Stimulated activated memory B cell treated with anti-CD40 and anti-IgM and Interleukin-4, amounts not matched to agents 10 μg/mL and 1 μg/mL and 100 μg/mL, for 72 hours (primary cell): ENCODE data around the gene ADGRL3.
"Not testable (repeated sequence)": the region's sequence is repeated elsewhere in the genome, so short reads cannot be mapped to it uniquely, and the experiment has no call there.

Source experiments
- ATAC-seq: fragments of 150-1000 bp; cut with Tn5 transposase; 2 replicates; pipeline ENCODE4 v1.10.0; 2021
- H3K27ac Mint-ChIP-seq: one replicate; pipeline ENCODE4 v1.8.0; 2022; ENCODE audit warnings: mild to moderate bottlenecking, mixed read lengths
- H3K27me3 Mint-ChIP-seq: one replicate; pipeline ENCODE4 v1.8.0; 2022; ENCODE audit warnings: mixed read lengths
- H3K36me3 Mint-ChIP-seq: one replicate; pipeline ENCODE4 v1.8.0; 2022; ENCODE audit warnings: mixed read lengths
- H3K4me1 Mint-ChIP-seq: one replicate; pipeline ENCODE4 v1.8.0; 2022; ENCODE audit warnings: mixed read lengths
- H3K4me3 Mint-ChIP-seq: one replicate; pipeline ENCODE4 v1.8.0; 2022; ENCODE audit warnings: mild to moderate bottlenecking, moderate library complexity, mixed read lengths
- H3K9me3 Mint-ChIP-seq: one replicate; pipeline ENCODE4 v1.8.0; 2022; ENCODE audit warnings: mixed read lengths

ADGRL3 gene

GRCh38 chr4:61335241-61335763 lies 135.2 kb downstream of the ADGRL3 start:
- no peaks in the 10 kb centered on the region for H3K36me3 Mint-ChIP-seq
- H3K4me3 Mint-ChIP-seq: no peak overlapping the region
- ATAC-seq: no peak
- H3K27me3 Mint-ChIP-seq: no peaks in the 10 kb centered on the region
- peaks cover 3% of the 10 kb centered on the region for H3K9me3 Mint-ChIP-seq
- no peak overlapping the region for H3K27ac Mint-ChIP-seq
- no peaks in the 10 kb centered on the region for H3K4me1 Mint-ChIP-seq

- Mint-ChIP-seq H3K4me1 (no peaks in the 10 kb centered on the region), H3K9me3 (no peaks in the 10 kb centered on the region), H3K27ac (no peak overlapping the region), H3K36me3 (no peaks in the 10 kb centered on the region), H3K4me3 (no peak overlapping the region), H3K27me3 (no peaks in the 10 kb centered on the region)
- no peak for ATAC-seq
Observed at GRCh38 chr4:61336488-61336887, 136.4 kb downstream of the ADGRL3 start.

- H3K27me3 Mint-ChIP-seq: no peaks in the 10 kb centered on the region
- H3K9me3 Mint-ChIP-seq: no peaks in the 10 kb centered on the region
Observed at GRCh38 chr4:61336916-61337315, 136.8 kb downstream of the ADGRL3 start.

GRCh38 chr4:61342061-61342460 lies 141.9 kb downstream of the ADGRL3 start:
- ATAC-seq: no peak
- Mint-ChIP-seq H3K27ac (no peak overlapping the region), H3K4me1 (no peaks in the 10 kb centered on the region), H3K9me3 (no peaks in the 10 kb centered on the region), H3K36me3 (no peaks in the 10 kb centered on the region), H3K27me3 (no peaks in the 10 kb centered on the region), H3K4me3 (no peak overlapping the region)

More at GRCh38 chr4:61336916-61337315, 136.8 kb downstream of the ADGRL3 start:
- H3K36me3 Mint-ChIP-seq: no peaks in the 10 kb centered on the region
- no peak overlapping the region for H3K4me3 Mint-ChIP-seq
- no peak for ATAC-seq
- no peaks in the 10 kb centered on the region for H3K4me1 Mint-ChIP-seq
- H3K27ac Mint-ChIP-seq: no peak overlapping the region

GRCh38 chr4:61350932-61351331 lies 150.8 kb downstream of the ADGRL3 start:
- Mint-ChIP-seq H3K4me3 (no peak overlapping the region), H3K27ac (no peak overlapping the region), H3K9me3 (no peaks in the 10 kb centered on the region), H3K36me3 (no peaks in the 10 kb centered on the region), H3K4me1 (no peaks in the 10 kb centered on the region), H3K27me3 (no peaks in the 10 kb centered on the region)
- ATAC-seq: no peak

- no peak overlapping the region for H3K27ac Mint-ChIP-seq
- ATAC-seq: no peak
- no peaks in the 10 kb centered on the region for H3K27me3 Mint-ChIP-seq
- H3K9me3 Mint-ChIP-seq: peaks cover 5% of the 10 kb centered on the region
- H3K36me3 Mint-ChIP-seq: no peaks in the 10 kb centered on the region
- no peak overlapping the region for H3K4me3 Mint-ChIP-seq
- no peaks in the 10 kb centered on the region for H3K4me1 Mint-ChIP-seq
Observed at GRCh38 chr4:61356696-61357095, 156.6 kb downstream of the ADGRL3 start.

- ATAC-seq: no peak
- Mint-ChIP-seq H3K27ac (no peak overlapping the region), H3K4me3 (no peak overlapping the region), H3K27me3 (no peaks in the 10 kb centered on the region), H3K4me1 (no peaks in the 10 kb centered on the region), H3K36me3 (no peaks in the 10 kb centered on the region), H3K9me3 (peaks cover 5% of the 10 kb centered on the region)
Observed at GRCh38 chr4:61359301-61359700, 159.2 kb downstream of the ADGRL3 start.

GRCh38 chr4:61372817-61373216 lies 172.7 kb downstream of the ADGRL3 start:
- not testable (repeated sequence) for H3K4me3 Mint-ChIP-seq, H3K27me3 Mint-ChIP-seq, ATAC-seq, H3K27ac Mint-ChIP-seq, H3K36me3 Mint-ChIP-seq, H3K9me3 Mint-ChIP-seq, H3K4me1 Mint-ChIP-seq

GRCh38 chr4:61373901-61374440 lies 173.8 kb downstream of the ADGRL3 start:
- H3K36me3 Mint-ChIP-seq: no peaks in the 10 kb centered on the region
- no peak overlapping the region for H3K27ac Mint-ChIP-seq
- no peaks in the 10 kb centered on the region for H3K27me3 Mint-ChIP-seq
- ATAC-seq: no peak
- H3K4me3 Mint-ChIP-seq: no peak overlapping the region
- H3K4me1 Mint-ChIP-seq: no peaks in the 10 kb centered on the region
- H3K9me3 Mint-ChIP-seq: peaks cover 4% of the 10 kb centered on the region

- Mint-ChIP-seq H3K9me3 (peaks cover 5% of the 10 kb centered on the region), H3K4me1 (no peaks in the 10 kb centered on the region), H3K27me3 (no peaks in the 10 kb centered on the region), H3K4me3 (no peak overlapping the region), H3K36me3 (no peaks in the 10 kb centered on the region), H3K27ac (no peak overlapping the region)
- ATAC-seq: no peak
Observed at GRCh38 chr4:61374447-61374891, 174.3 kb downstream of the ADGRL3 start.

- no peak overlapping the region for H3K27ac Mint-ChIP-seq
- H3K4me3 Mint-ChIP-seq: no peak overlapping the region
- no peaks in the 10 kb centered on the region for H3K27me3 Mint-ChIP-seq
- H3K4me1 Mint-ChIP-seq: no peaks in the 10 kb centered on the region
- peaks cover 5% of the 10 kb centered on the region for H3K9me3 Mint-ChIP-seq
- H3K36me3 Mint-ChIP-seq: no peaks in the 10 kb centered on the region
- no peak for ATAC-seq
Observed at GRCh38 chr4:61375301-61375700, 175.2 kb downstream of the ADGRL3 start.

- Mint-ChIP-seq H3K9me3 (peaks cover 10% of the 10 kb centered on the region), H3K27me3 (no peaks in the 10 kb centered on the region), H3K27ac (no peak overlapping the region), H3K4me1 (no peaks in the 10 kb centered on the region), H3K36me3 (no peaks in the 10 kb centered on the region), H3K4me3 (no peak overlapping the region)
- ATAC-seq: no peak
Observed at GRCh38 chr4:61376301-61376700, 176.2 kb downstream of the ADGRL3 start.

GRCh38 chr4:61379406-61379805 lies 179.3 kb downstream of the ADGRL3 start:
- H3K36me3 Mint-ChIP-seq: no peaks in the 10 kb centered on the region
- no peaks in the 10 kb centered on the region for H3K4me1 Mint-ChIP-seq
- H3K9me3 Mint-ChIP-seq: peaks cover 11% of the 10 kb centered on the region
- H3K27me3 Mint-ChIP-seq: no peaks in the 10 kb centered on the region
- no peak overlapping the region for H3K27ac Mint-ChIP-seq
- H3K4me3 Mint-ChIP-seq: no peak overlapping the region
- no peak for ATAC-seq

GRCh38 chr4:61380865-61381264 lies 180.7 kb downstream of the ADGRL3 start:
- no peak for ATAC-seq
- Mint-ChIP-seq H3K4me1 (no peaks in the 10 kb centered on the region), H3K27ac (no peak overlapping the region), H3K9me3 (peaks cover 11% of the 10 kb centered on the region), H3K27me3 (no peaks in the 10 kb centered on the region), H3K36me3 (no peaks in the 10 kb centered on the region), H3K4me3 (no peak overlapping the region)

- H3K4me3 Mint-ChIP-seq: no peak overlapping the region
- ATAC-seq: no peak
- H3K27me3 Mint-ChIP-seq: no peaks in the 10 kb centered on the region
- H3K9me3 Mint-ChIP-seq: peaks cover 12% of the 10 kb centered on the region
- H3K27ac Mint-ChIP-seq: no peak overlapping the region
- no peaks in the 10 kb centered on the region for H3K36me3 Mint-ChIP-seq
- no peaks in the 10 kb centered on the region for H3K4me1 Mint-ChIP-seq
Observed at GRCh38 chr4:61385256-61385655, 185.1 kb downstream of the ADGRL3 start.

GRCh38 chr4:61387372-61387771 lies 187.2 kb downstream of the ADGRL3 start:
- not testable (repeated sequence) for H3K36me3 Mint-ChIP-seq, H3K4me1 Mint-ChIP-seq, H3K9me3 Mint-ChIP-seq, H3K4me3 Mint-ChIP-seq, H3K27ac Mint-ChIP-seq, ATAC-seq, H3K27me3 Mint-ChIP-seq

- Mint-ChIP-seq H3K36me3 (no peaks in the 10 kb centered on the region), H3K4me3 (no peak overlapping the region), H3K27me3 (no peaks in the 10 kb centered on the region), H3K4me1 (no peaks in the 10 kb centered on the region), H3K27ac (no peak overlapping the region), H3K9me3 (peaks cover 6% of the 10 kb centered on the region)
- no peak for ATAC-seq
Observed at GRCh38 chr4:61389640-61390039, 189.5 kb downstream of the ADGRL3 start.
